ENCODE measurements around the gene RIPPLY1.
"Not testable (repeated sequence)": the region's sequence is repeated elsewhere in the genome, so short reads cannot be mapped to it uniquely, and the experiment has no call there.

Gene RIPPLY1

DNA sequence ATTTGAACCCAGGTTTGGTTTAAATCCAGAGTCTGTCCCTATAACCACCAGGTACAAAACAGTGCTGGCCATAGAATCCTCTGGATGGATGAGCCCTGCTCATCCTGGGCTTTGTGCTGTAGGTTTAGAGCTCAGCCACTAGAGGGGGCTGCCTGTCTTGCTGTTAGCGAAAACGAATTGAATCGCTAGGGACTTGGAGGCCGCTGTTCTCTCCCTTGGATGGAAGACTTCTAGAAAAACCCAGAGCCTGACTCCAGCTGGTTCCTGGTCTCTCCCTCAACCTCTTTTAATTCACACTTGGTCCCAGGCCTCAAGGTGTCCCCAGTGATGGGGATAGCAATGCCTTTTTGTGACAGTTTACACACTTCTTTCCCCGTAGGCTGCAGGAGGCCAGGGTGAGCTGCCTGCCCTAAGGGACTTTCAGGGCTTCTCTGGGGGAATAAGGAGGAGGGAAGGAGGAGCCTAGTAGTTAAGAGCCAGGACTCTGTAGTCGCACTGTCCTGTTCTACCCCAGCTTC lies 8.7 kb downstream of the RIPPLY1 start:
- peak overlapping the region; percentile 60 for H2AFZ ChIP-seq
- H3K9me3 ChIP-seq (ENCODE audit: control insufficient read depth, low read length): no peaks in the 10 kb centered on the region
- H3K4me3 ChIP-seq (ENCODE audit: low read depth, low read length): no peak overlapping the region
- no peak overlapping the region for H3K27ac ChIP-seq
- H3K4me2 ChIP-seq (ENCODE audit: low read length): no peak overlapping the region
- TF ChIP-seq, protein P1, sequence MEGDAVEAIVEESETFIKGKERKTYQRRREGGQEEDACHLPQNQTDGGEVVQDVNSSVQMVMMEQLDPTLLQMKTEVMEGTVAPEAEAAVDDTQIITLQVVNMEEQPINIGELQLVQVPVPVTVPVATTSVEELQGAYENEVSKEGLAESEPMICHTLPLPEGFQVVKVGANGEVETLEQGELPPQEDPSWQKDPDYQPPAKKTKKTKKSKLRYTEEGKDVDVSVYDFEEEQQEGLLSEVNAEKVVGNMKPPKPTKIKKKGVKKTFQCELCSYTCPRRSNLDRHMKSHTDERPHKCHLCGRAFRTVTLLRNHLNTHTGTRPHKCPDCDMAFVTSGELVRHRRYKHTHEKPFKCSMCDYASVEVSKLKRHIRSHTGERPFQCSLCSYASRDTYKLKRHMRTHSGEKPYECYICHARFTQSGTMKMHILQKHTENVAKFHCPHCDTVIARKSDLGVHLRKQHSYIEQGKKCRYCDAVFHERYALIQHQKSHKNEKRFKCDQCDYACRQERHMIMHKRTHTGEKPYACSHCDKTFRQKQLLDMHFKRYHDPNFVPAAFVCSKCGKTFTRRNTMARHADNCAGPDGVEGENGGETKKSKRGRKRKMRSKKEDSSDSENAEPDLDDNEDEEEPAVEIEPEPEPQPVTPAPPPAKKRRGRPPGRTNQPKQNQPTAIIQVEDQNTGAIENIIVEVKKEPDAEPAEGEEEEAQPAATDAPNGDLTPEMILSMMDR (IDR thresholded peaks at IDR 0.05): peak; percentile 66
- no peaks in the 10 kb centered on the region for H3K36me3 ChIP-seq (ENCODE audit: control insufficient read depth, insufficient read depth, low read length)
- H3K9ac ChIP-seq: no peak overlapping the region
- H3K27me3 ChIP-seq (ENCODE audit: control insufficient read depth, insufficient read depth, low read length): no peaks in the 10 kb centered on the region
- no peaks in the 10 kb centered on the region for H3K4me1 ChIP-seq
- H3K79me2 ChIP-seq: no peaks in the 10 kb centered on the region

DNA sequence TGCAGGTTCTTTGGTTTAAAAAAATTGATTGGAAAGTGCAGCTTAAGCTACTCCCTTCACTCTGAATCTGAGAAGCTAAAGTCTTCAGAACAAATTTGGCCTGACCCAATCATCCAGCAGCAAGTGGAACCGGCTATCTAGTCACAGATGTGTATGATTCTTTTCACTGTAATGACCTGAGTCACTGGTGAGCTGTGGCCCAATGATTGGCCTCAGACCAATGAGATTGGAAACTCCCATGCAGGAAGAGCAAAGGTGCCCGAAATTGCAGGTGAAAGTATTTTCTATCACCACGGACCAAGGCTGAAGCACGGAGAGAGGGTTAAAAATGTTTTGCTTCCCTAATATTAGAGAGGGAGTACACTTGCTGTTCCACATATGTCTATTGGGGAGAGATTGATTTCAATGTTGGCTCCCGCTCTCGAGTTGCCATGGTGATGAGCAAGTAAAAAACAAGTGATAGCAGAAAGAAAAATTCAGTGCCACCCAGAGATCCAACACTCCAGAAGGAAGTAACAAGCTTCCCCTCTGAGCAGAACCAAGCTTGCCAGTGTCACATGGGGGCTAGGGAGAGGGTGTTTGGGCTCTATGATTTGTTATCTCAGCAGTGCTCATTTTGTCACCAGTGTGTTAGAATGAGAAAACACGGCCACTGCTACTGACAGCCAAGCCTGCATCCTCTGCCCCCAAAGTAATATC lies 11.2 kb downstream of the RIPPLY1 start:
- no peaks in the 10 kb centered on the region for H3K79me2 ChIP-seq
- H3K4me2 ChIP-seq (ENCODE audit: low read length): no peak overlapping the region
- TF ChIP-seq, protein P1 (IDR thresholded peaks at IDR 0.05): no peak
- no peak overlapping the region for H2AFZ ChIP-seq
- H3K36me3 ChIP-seq (ENCODE audit: control insufficient read depth, insufficient read depth, low read length): no peaks in the 10 kb centered on the region
- no peaks in the 10 kb centered on the region for H3K27me3 ChIP-seq (ENCODE audit: control insufficient read depth, insufficient read depth, low read length)
- no peaks in the 10 kb centered on the region for H3K4me1 ChIP-seq
- H3K9me3 ChIP-seq (ENCODE audit: control insufficient read depth, low read length): no peaks in the 10 kb centered on the region
- no peak overlapping the region for H3K4me3 ChIP-seq (ENCODE audit: low read depth, low read length)
- H3K27ac ChIP-seq: no peak overlapping the region
- no peak overlapping the region for H3K9ac ChIP-seq

DNA sequence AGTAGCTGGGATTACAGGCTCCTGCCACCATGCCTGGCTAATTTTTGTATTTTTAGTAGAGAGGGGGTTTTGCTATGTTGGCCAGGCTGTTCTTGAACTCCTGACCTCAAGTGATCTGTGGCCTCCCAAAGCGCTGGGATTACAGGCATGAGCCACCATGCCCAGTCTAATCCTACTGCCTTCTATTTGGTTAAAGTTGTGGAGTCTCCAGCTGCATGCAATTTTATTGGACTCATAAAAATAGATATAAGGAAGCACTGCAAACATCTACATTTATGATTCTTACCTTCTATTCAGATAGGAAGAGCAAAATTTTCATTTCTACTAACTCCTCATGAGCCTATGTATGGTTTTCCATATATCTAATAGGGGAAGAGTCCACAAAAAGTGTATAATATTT lies 13.7 kb downstream of the RIPPLY1 start:
- no peaks in the 10 kb centered on the region for H3K36me3 ChIP-seq (ENCODE audit: control insufficient read depth, insufficient read depth, low read length)
- TF ChIP-seq, protein P1 (IDR thresholded peaks at IDR 0.05): no peak

DNA sequence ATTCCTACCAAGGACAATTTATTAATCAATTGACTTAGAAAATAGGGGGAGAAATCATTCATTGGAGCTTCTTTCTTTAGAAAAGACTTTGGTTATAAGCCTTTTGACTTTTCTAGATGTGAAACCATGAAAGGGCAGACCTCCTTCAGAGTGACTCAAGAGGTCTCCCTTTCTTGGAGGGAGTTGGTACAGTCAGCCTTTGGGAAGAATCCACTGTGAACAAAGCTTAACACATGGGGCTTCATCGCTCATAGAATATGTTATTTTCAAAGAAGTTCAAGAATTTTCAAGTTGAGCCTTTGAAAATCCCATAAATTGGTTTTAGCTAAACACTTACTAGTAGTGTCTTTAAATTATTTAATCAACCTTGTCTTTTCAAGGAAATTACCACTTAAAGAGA lies 28.0 kb downstream of the RIPPLY1 start:
- no peak overlapping the region for H3K9ac ChIP-seq
- H3K36me3 ChIP-seq (ENCODE audit: control insufficient read depth, insufficient read depth, low read length): no peaks in the 10 kb centered on the region
- H3K9me3 ChIP-seq (ENCODE audit: control insufficient read depth, low read length): no peaks in the 10 kb centered on the region
- no peaks in the 10 kb centered on the region for H3K27me3 ChIP-seq (ENCODE audit: control insufficient read depth, insufficient read depth, low read length)
- TF ChIP-seq, protein P1 (IDR thresholded peaks at IDR 0.05): no peak
- H3K27ac ChIP-seq: no peak overlapping the region
- no peak overlapping the region for H2AFZ ChIP-seq
- H3K4me2 ChIP-seq (ENCODE audit: low read length): no peak overlapping the region
- no peak overlapping the region for H3K4me3 ChIP-seq (ENCODE audit: low read depth, low read length)
- no peaks in the 10 kb centered on the region for H3K79me2 ChIP-seq
- H3K4me1 ChIP-seq: no peaks in the 10 kb centered on the region

More for the DNA sequence above, 13.7 kb downstream of the RIPPLY1 start:
- no peaks in the 10 kb centered on the region for H3K27me3 ChIP-seq (ENCODE audit: control insufficient read depth, insufficient read depth, low read length)
- no peaks in the 10 kb centered on the region for H3K79me2 ChIP-seq
- no peak overlapping the region for H3K27ac ChIP-seq
- no peak overlapping the region for H3K4me2 ChIP-seq (ENCODE audit: low read length)
- H3K9me3 ChIP-seq (ENCODE audit: control insufficient read depth, low read length): no peaks in the 10 kb centered on the region
- H2AFZ ChIP-seq: no peak overlapping the region
- no peak overlapping the region for H3K4me3 ChIP-seq (ENCODE audit: low read depth, low read length)
- no peak overlapping the region for H3K9ac ChIP-seq
- no peaks in the 10 kb centered on the region for H3K4me1 ChIP-seq

DNA sequence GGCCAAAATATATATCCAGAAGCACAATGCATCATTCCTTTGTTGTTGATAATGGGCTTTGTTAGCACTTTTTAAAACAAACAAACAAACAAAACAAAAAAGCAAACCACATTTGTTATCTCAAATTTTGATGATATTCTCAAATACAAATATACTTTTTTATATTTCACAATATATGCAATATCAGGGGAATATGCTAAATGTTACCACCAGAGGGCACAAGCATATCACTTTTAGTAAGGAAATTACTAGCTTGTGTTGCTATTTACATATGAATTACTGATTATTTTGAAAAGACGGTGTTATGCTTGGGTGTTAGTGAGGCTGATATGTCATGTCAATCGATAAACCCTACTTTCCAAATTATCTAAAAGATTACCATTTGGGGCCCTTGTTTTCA lies 29.1 kb downstream of the RIPPLY1 start:
- H3K36me3 ChIP-seq (ENCODE audit: control insufficient read depth, insufficient read depth, low read length): no peaks in the 10 kb centered on the region
- no peaks in the 10 kb centered on the region for H3K27me3 ChIP-seq (ENCODE audit: control insufficient read depth, insufficient read depth, low read length)
- H3K9ac ChIP-seq: no peak overlapping the region
- no peak overlapping the region for H2AFZ ChIP-seq
- TF ChIP-seq, protein P1 (IDR thresholded peaks at IDR 0.05): peak; percentile 27
- H3K27ac ChIP-seq: no peak overlapping the region
- no peaks in the 10 kb centered on the region for H3K4me1 ChIP-seq
- no peaks in the 10 kb centered on the region for H3K79me2 ChIP-seq
- H3K9me3 ChIP-seq (ENCODE audit: control insufficient read depth, low read length): no peaks in the 10 kb centered on the region
- no peak overlapping the region for H3K4me3 ChIP-seq (ENCODE audit: low read depth, low read length)
- H3K4me2 ChIP-seq (ENCODE audit: low read length): no peak overlapping the region

DNA sequence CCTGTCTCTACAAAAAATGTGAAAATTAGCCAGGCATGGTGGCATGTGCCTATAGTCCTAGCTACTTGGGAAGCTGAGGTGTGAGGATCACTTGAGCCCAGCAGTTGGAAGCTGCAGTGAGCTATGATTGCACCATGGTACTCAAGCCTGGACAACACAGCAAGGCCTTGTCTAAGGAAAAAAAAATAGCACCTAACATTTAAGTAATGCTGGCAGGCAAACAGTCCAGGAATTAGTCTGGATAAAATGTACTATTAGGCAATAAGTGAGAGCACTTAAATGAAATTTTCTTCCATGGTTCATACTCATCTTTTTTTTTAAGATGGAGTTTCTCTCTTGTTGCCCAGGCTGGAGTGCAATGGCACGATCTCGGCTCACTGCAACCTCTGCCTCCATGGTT lies 30.3 kb downstream of the RIPPLY1 start:
- H3K27me3 ChIP-seq (ENCODE audit: control insufficient read depth, insufficient read depth, low read length); H3K27ac ChIP-seq; H3K79me2 ChIP-seq; H3K9ac ChIP-seq; H3K9me3 ChIP-seq (ENCODE audit: control insufficient read depth, low read length); H3K4me1 ChIP-seq; H3K36me3 ChIP-seq (ENCODE audit: control insufficient read depth, insufficient read depth, low read length); H2AFZ ChIP-seq; H3K4me3 ChIP-seq (ENCODE audit: low read depth, low read length); H3K4me2 ChIP-seq (ENCODE audit: low read length): not testable (repeated sequence)

All from parathyroid adenoma (tissue), 2 donors.